ENCODE measurements around the gene RAD51B. TPM values are rescaled to one million over a fixed set of nuclear protein-coding genes. Genes with fewer than 3 reads are reported as not detected.

The RAD51B gene
- total and polyA plus RNA-seq, 9 of the 15 experiments (the other 6 are each of a cell fraction or from before 2014, with no cell fraction given): 8.5 to 17.3 (median 11.3) TPM

DNA sequence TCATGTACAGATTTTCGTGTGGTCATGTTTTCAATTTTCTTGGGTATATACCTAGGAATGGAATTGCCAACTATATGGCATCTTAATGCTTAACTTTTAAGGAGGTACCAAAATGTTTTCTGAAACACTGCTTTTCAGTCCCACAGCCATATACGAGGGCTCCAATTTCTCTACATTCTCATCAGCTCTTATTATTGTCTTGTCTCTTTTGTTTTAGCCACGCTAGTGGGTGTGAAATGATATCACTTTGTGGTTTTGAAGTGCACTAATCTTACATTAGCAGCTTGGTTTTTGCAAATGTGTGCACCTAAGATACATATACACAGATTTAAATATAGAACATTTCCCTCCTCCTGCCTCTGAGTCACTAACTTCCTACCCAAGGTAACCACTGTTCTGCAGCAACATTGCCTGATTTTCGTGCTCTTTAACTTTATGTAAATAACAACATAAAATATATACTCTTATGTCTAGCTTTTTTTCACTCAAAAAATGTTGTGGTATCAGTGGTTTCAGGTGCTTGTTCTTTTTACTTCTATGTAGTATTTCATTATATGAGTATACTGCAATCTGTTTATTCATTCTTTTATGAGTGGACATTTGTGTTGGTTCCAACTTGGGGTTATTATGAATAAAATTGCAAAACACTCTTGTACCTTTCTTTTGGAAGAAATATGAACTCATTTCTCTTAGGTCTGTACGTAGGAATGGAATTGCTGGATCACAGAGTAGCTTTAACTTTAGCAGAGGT, 900.2 kb downstream of the RAD51B start (continued):
- TF ChIP-seq CBX5 (IDR thresholded peaks at IDR 0.05; ENCODE audit: borderline replicate concordance, low read depth) (0 out of 2 replicates have a peak, but pooled peaks have one; percentile 10), POLR2G (IDR thresholded peaks at IDR 0.05; ENCODE audit: low read depth, low read length) (no peak), CHD1 (IDR thresholded peaks at IDR 0.05; ENCODE audit: low read length) (no peak), ZNF121 (CRISPR knock-in tag; conservative IDR thresholded peaks at IDR 0.05) (no peak), ZNF140 (CRISPR knock-in tag; IDR thresholded peaks at IDR 0.05) (no peak), ATF1 (CRISPR knock-in tag; IDR thresholded peaks at IDR 0.05) (no peak), ATF1 (tag; IDR thresholded peaks at IDR 0.05) (peak; percentile 53), THRAP3 (IDR thresholded peaks at IDR 0.05; ENCODE audit: borderline replicate concordance) (no peak), HMGN3 (IDR thresholded peaks at IDR 0.05; ENCODE audit: borderline replicate concordance, extremely low read depth, insufficient read length, low read depth, low read length) (peak; percentile 74), CBX1 (IDR thresholded peaks at IDR 0.05; ENCODE audit: low read depth) (no peak; the same call in 1 of the 2 replicates), ZNF175 (CRISPR knock-in tag; IDR thresholded peaks at IDR 0.05; ENCODE audit: low read depth) (peak; percentile 81), HIVEP1 (CRISPR knock-in tag; IDR thresholded peaks at IDR 0.05) (no peak), SMARCA4 (IDR thresholded peaks at IDR 0.05) (peak; percentile 98), ZNF3 (CRISPR knock-in tag; IDR thresholded peaks at IDR 0.05) (peak; percentile 87), SMAD3 (CRISPR knock-in tag; conservative IDR thresholded peaks at IDR 0.05) (0 out of 2 replicates have a peak, but pooled peaks have one; percentile 69), ZNF583 (CRISPR knock-in tag; IDR thresholded peaks at IDR 0.05) (no peak), ZEB2 (IDR thresholded peaks at IDR 0.05) (peak; percentile 74; the same call in 1 of the 2 replicates), BACH1 (tag; IDR thresholded peaks at IDR 0.05) (no peak), ZNF584 (CRISPR knock-in tag; IDR thresholded peaks at IDR 0.05; ENCODE audit: low read depth) (0 out of 2 replicates have a peak, but pooled peaks have one; percentile 47), PHF20 (IDR thresholded peaks at IDR 0.05; ENCODE audit: partially characterized antibody) (no peak)
- TF ChIP-seq, protein P1, sequence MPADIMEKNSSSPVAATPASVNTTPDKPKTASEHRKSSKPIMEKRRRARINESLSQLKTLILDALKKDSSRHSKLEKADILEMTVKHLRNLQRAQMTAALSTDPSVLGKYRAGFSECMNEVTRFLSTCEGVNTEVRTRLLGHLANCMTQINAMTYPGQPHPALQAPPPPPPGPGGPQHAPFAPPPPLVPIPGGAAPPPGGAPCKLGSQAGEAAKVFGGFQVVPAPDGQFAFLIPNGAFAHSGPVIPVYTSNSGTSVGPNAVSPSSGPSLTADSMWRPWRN (IDR thresholded peaks at IDR 0.05; ENCODE audit: low read depth): peak; percentile 81
- TF ChIP-seq, protein P2, sequence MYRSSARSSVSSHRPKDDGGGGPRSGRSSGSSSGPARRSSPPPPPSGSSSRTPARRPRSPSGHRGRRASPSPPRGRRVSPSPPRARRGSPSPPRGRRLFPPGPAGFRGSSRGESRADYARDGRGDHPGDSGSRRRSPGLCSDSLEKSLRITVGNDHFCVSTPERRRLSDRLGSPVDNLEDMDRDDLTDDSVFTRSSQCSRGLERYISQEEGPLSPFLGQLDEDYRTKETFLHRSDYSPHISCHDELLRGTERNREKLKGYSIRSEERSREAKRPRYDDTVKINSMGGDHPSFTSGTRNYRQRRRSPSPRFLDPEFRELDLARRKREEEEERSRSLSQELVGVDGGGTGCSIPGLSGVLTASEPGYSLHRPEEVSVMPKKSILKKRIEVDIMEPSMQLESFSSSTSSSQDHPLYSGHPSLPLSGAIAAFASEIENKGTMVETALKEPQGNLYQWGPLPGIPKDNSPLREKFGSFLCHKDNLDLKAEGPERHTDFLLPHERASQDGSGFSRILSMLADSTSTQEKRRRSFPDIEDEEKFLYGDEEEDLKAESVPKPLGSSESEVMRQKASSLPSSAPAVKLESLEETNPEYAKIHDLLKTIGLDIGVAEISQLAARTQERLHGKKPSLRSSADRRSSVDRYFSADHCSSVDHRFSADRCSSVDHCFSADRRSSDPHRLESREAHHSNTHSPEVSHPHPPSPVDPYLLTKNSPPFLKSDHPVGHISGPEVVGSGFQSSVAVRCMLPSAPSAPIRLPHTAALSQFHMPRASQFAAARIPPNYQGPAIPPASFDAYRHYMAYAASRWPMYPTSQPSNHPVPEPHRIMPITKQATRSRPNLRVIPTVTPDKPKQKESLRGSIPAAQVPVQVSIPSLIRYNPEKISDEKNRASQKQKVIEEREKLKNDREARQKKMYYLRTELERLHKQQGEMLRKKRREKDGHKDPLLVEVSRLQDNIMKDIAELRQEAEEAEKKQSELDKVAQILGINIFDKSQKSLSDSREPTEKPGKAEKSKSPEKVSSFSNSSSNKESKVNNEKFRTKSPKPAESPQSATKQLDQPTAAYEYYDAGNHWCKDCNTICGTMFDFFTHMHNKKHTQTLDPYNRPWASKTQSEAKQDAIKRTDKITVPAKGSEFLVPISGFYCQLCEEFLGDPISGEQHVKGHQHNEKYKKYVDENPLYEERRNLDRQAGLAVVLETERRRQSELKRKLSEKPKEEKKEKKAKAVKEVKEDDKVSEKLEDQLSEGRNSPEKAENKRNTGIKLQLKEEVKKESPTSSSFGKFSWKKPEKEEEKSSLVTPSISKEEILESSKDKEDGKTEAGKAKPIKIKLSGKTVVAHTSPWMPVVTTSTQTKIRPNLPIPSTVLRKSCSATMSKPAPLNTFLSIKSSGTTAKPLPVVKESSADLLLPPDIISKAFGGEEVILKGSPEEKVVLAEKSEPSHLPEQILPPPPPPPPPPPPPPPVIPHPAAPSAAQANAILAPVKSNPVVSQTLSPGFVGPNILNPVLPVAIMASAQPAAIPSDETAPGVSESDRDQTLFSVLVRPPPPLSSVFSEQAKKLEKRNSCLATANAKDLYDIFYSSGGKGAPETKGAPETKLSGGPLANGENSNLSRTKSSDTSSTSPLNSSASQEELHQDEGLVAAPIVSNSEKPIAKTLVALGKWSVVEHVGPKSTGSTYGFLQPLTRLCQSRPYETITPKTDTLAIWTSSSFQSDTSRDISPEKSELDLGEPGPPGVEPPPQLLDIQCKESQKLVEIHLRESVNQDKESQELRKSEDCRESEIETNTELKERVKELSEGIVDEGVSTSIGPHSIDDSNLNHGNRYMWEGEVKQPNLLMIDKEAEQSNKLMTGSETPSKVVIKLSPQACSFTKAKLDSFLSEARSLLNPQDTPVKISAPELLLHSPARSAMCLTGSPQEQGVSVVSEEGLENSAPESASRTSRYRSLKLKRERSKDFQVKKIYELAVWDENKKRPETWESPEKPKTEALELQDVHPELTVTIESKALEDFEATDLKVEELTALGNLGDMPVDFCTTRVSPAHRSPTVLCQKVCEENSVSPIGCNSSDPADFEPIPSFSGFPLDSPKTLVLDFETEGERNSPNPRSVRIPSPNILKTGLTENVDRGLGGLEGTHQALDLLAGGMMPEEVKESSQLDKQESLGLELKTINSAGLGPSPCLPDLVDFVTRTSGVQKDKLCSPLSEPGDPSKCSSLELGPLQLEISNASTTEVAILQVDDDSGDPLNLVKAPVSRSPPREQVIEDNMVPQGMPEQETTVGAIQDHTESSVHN (IDR thresholded peaks at IDR 0.05; ENCODE audit: borderline replicate concordance in 1 of 2, low read depth in 1 of 2): 0 out of 4 replicates have a peak, but pooled peaks of 1 of the 2 experiments have one; percentile 61

Measured in K562 (cell line).